ENCODE measurements around the gene EFEMP2.

The EFEMP2 gene

GRCh38 chr11:65860278-65861164, 12.1 kb downstream of the EFEMP2 start, which contains the start of gene MUS81:
Gene MUS81 (plus strand): TSS chr11:65860433. CDS start chr11:65860754, 321 bp downstream.
- Histone ChIP-seq H3K27ac (ENCODE audit: low read depth, low read length) (peak within 1 kb of the TSS; percentile 83), H3K9me2 (replicated peaks; ENCODE audit: control insufficient read depth, low read length) (no peaks in the 10 kb centered on the region), H4K20me1 (ENCODE audit: control insufficient read depth, insufficient read depth, low read depth, low read length) (peaks cover 13% of the 10 kb centered on the region), H3K27me3 (ENCODE audit: control insufficient read depth, low read length) (no peaks in the 10 kb centered on the region), H3K9me3 (ENCODE audit: control insufficient read depth, insufficient read depth, low read length) (no peaks in the 10 kb centered on the region), H3K4me2 (ENCODE audit: low read length) (peak within 1 kb of the TSS; percentile 93), H3K4me1 (ENCODE audit: control insufficient read depth, low read length) (peaks cover 28% of the 10 kb centered on the region), H3K79me2 (ENCODE audit: control insufficient read depth, low read length) (peaks cover 46% of the 10 kb centered on the region), H3K36me3 (ENCODE audit: control insufficient read depth, low read length) (peaks cover 69% of the 10 kb centered on the region), H3F3A (ENCODE audit: control insufficient read depth, insufficient read depth) (peaks cover 19% of the 10 kb centered on the region), H3K4me3 (ENCODE audit: low read length) (peak within 1 kb of the TSS; percentile 88)
- no peak for TF ChIP-seq EZH2phosphoT487 (IDR thresholded peaks at IDR 0.05; ENCODE audit: borderline replicate concordance, low read length)
- TF ChIP-seq, protein P1, sequence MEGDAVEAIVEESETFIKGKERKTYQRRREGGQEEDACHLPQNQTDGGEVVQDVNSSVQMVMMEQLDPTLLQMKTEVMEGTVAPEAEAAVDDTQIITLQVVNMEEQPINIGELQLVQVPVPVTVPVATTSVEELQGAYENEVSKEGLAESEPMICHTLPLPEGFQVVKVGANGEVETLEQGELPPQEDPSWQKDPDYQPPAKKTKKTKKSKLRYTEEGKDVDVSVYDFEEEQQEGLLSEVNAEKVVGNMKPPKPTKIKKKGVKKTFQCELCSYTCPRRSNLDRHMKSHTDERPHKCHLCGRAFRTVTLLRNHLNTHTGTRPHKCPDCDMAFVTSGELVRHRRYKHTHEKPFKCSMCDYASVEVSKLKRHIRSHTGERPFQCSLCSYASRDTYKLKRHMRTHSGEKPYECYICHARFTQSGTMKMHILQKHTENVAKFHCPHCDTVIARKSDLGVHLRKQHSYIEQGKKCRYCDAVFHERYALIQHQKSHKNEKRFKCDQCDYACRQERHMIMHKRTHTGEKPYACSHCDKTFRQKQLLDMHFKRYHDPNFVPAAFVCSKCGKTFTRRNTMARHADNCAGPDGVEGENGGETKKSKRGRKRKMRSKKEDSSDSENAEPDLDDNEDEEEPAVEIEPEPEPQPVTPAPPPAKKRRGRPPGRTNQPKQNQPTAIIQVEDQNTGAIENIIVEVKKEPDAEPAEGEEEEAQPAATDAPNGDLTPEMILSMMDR (IDR thresholded peaks at IDR 0.05; ENCODE audit: low read depth, low read length, poor library complexity, severe bottlenecking) = peak; percentile 96

DNA sequence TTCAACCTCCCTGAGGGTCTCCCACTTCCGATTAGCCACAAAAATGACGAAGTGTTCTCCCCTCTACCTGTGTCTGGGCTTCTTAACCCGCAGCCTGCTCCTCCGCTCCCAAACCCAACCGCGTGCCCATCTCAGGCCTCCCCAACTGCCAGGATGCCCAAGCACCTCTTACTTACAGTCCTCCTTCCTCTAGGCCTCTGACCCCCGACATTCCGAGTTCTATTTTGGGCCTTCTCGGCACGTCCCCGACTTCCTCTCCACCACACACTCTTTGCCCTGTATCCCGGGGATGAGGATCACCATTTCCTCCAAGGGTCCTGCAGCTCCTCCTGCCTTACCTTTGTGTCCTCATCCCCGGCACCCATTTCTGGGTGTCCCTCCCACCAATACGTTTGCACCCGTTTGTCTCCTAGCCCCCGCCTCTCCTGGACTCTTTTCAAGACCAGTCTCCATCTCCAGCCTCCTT, 12.8 kb downstream of the EFEMP2 start:
- peak overlapping the region; percentile 88 for H3K4me3 ChIP-seq (ENCODE audit: low read length)
- peaks cover 19% of the 10 kb centered on the region for H3F3A ChIP-seq (ENCODE audit: control insufficient read depth, insufficient read depth)
- peaks cover 53% of the 10 kb centered on the region for H3K79me2 ChIP-seq (ENCODE audit: control insufficient read depth, low read length)
- H3K36me3 ChIP-seq (ENCODE audit: control insufficient read depth, low read length) = peaks cover 69% of the 10 kb centered on the region
- H3K4me1 ChIP-seq (ENCODE audit: control insufficient read depth, low read length) = peaks cover 28% of the 10 kb centered on the region
- H3K4me2 ChIP-seq (ENCODE audit: low read length) = peak overlapping the region; percentile 93
- TF ChIP-seq, protein P1 (IDR thresholded peaks at IDR 0.05; ENCODE audit: low read depth, low read length, poor library complexity, severe bottlenecking) = no peak
- H3K27me3 ChIP-seq (ENCODE audit: control insufficient read depth, low read length) = no peaks in the 10 kb centered on the region
- no peaks in the 10 kb centered on the region for H3K9me3 ChIP-seq (ENCODE audit: control insufficient read depth, insufficient read depth, low read length)
- H4K20me1 ChIP-seq (ENCODE audit: control insufficient read depth, insufficient read depth, low read depth, low read length) = peaks cover 20% of the 10 kb centered on the region
- H3K27ac ChIP-seq (ENCODE audit: low read depth, low read length) = peak overlapping the region; percentile 83
- H3K9me2 ChIP-seq (replicated peaks; ENCODE audit: control insufficient read depth, low read length) = no peaks in the 10 kb centered on the region

GRCh38 chr11:65859095-65859811, 13.3 kb downstream of the EFEMP2 start:
- Histone ChIP-seq H3K27ac (ENCODE audit: low read depth, low read length) (peak overlapping the region; percentile 83), H3K79me2 (ENCODE audit: control insufficient read depth, low read length) (peaks cover 58% of the 10 kb centered on the region), H3K4me1 (ENCODE audit: control insufficient read depth, low read length) (peaks cover 28% of the 10 kb centered on the region), H3K4me3 (ENCODE audit: low read length) (peak overlapping the region; percentile 88), H3K9me3 (ENCODE audit: control insufficient read depth, insufficient read depth, low read length) (no peaks in the 10 kb centered on the region), H3K9me2 (replicated peaks; ENCODE audit: control insufficient read depth, low read length) (no peaks in the 10 kb centered on the region), H3K4me2 (ENCODE audit: low read length) (peak overlapping the region; percentile 93), H3K27me3 (ENCODE audit: control insufficient read depth, low read length) (no peaks in the 10 kb centered on the region), H3F3A (ENCODE audit: control insufficient read depth, insufficient read depth) (peaks cover 19% of the 10 kb centered on the region), H4K20me1 (ENCODE audit: control insufficient read depth, insufficient read depth, low read depth, low read length) (peaks cover 20% of the 10 kb centered on the region), H3K36me3 (ENCODE audit: control insufficient read depth, low read length) (peaks cover 69% of the 10 kb centered on the region)
- no peak for TF ChIP-seq EZH2phosphoT487 (IDR thresholded peaks at IDR 0.05; ENCODE audit: borderline replicate concordance, low read length)
- TF ChIP-seq, protein P1 (IDR thresholded peaks at IDR 0.05; ENCODE audit: low read depth, low read length, poor library complexity, severe bottlenecking) = no peak

Measured in DOHH2 (cell line).